NCI-H128 (cell line): ENCODE results near the gene PVALB.

ENCODE experiments used
- DNase-seq: peaks from one replicate; lab custom pipeline; 2025; ENCODE audit not compliant: unreplicated experiment; lab: John Stamatoyannopoulos, UW

The PVALB gene

DNA sequence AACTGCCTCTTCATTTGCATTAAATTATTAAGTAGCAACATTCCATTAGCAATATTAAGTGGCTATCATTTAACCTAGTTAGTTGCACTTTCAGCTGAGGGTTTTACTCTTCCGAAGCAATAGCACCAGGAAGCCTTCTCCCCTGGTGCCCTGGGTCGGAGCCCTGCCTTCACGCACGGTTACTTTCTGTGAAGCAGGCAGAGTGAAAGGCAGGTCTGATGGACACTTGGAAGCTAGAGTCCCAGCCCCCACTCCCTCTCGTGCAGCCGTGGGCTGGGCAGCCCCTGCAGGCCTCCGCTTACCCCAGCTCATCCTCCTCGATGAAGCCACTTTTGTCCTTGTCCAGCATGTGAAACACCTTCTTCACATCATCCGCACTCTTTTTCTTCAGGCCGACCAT lies 2.0 kb downstream of the PVALB start:
- no peak for DNase-seq

DNA sequence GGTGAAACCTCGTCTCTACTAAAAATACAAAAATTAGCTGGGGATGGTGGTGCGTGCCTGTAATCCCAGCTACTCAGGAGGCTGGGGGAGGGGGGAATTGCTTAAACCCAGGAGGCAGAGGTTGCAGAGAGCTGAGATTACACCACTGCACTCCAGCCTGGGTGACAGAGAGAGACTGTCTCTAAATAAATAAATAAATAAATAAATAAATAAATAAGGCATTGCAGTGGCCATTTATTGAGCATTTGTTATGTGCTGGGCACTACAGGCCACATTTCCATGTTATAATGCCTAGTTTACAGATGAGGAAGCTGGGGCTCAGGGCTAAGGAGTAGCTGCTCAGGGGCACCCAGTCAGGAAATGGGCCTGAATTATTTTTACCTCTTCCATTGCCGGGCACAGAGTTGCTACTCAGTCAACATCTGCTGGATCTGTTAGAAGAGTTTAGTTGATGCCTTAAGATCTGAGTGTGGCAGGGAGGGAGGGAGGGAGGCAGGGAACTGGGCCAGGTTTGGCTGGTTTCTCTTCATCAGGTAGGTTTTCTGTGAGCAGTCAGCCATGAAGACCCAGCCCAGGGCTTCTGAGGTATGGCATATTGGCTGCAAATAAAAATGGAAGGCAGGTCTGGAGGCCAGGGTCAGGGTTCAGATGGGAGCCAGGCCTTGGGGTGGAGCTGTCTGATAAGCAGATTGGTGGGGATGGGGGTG lies 5.6 kb downstream of the PVALB start:
- no peak for DNase-seq

DNA sequence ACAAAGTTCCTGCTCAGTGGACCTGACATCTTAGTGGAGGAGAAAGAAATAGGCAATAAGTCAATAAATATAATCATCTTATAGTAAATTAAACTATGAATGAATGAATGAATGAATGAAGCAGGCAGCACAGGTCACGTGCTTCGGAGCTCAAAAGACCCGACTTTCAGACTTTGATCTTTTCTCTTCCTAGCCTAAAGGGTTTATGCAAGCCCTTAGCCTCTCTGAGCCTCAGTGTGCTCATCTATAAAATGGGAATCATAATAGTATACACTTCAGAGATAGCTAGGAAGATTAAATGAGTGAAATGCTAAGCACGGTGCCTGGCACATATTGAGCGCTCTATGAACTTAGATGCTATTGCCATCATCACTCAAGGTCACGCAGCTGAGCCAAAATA lies 7.5 kb downstream of the PVALB start:
- no peak for DNase-seq

DNA sequence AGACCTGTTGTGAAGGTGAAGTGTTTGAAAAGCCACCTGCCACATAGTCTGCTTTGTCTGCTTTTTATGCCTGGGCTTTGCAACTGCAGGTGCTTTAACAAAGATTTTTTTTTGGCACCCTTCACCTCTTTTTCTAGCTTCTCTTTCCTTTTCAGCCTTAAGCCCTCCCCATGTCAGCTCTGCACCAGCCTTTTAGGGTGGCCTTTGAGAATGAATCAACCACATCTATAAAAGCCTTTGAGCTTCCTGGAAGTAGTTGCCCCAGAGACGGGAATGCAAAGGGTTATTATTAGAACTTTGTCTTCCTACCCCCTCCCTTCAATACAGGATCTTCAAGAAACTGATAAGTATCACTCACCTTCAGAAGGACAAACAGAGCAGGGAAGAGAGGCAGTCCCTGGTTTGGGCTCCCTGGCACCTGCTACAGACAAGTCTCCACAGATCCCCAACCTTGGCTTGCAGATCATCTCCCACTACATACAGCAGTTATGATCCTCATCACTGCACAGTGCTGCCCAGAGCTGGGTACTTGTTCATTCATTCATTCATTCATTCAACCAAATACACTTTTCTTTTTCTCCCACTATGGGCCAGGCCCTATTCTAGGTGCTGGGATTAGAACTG lies 8.0 kb downstream of the PVALB start:
- peak; percentile 34 for DNase-seq

DNA sequence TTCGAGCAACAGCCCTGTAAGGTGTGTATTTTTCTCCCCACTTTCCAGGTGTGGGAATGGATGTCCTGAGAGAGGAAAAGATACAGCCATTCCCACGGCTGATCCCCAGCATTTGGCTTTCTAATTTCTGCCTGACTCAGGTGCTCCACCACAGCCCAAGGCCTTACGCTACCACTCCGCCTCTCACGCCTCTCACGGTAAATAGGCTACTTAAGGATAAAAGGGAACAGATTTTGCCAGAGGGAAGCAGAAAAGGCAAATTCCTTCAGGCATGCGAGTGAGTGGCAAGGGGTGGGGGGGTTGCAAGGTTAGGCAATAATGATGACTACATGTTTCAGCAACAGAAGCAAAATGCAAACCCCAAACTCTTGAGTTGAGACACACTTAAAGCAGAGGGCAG lies 9.2 kb downstream of the PVALB start:
- DNase-seq = no peak

DNA sequence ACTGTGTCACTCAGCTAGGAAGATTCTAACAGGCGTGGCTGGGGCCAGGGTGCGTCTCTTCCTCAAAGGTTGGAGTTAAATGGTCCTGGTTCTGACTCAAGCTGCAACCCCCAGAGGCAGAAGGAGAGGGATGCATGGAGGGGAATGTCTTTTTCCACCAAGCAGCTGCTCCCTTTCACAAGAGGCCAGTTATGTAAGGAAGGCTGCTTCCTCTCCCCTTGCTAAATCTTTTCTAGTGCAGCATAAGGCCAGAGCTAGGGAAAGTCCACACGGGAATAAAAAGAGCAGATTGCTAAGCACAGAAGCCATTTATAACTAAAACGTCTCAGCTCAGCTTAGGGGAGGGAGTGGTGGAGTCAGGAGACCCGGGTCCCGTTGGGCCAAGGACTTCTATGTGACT lies 10.0 kb downstream of the PVALB start:
- no peak for DNase-seq

GRCh38 chr22:36803358-36803757 lies 13.5 kb downstream of the PVALB start:
- no peak for DNase-seq

DNA sequence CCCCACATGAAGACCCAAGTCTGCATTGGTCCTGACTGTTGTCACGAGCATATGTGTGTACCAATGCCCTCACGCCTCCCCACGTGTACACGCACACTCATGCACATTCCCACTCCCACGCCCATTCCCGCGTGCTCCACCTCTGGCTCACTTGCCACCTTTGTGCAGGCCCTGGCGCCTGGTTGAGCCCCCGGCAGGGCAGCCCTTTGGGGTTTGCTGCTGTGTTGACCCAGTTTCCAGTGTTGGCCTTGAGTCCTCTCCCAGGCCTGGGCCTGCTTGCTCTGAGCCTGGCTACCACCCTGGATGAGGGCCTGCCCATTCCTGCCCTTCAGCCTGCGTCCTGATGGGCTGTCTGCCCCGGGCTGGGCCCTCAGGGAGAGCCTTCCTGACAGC lies 18.2 kb downstream of the PVALB start:
- no peak for DNase-seq

GRCh38 chr22:36797911-36798673 lies 18.7 kb downstream of the PVALB start:
- no peak for DNase-seq

- no peak for DNase-seq
Observed at GRCh38 chr22:36797374-36797773, 19.5 kb downstream of the PVALB start.

DNA sequence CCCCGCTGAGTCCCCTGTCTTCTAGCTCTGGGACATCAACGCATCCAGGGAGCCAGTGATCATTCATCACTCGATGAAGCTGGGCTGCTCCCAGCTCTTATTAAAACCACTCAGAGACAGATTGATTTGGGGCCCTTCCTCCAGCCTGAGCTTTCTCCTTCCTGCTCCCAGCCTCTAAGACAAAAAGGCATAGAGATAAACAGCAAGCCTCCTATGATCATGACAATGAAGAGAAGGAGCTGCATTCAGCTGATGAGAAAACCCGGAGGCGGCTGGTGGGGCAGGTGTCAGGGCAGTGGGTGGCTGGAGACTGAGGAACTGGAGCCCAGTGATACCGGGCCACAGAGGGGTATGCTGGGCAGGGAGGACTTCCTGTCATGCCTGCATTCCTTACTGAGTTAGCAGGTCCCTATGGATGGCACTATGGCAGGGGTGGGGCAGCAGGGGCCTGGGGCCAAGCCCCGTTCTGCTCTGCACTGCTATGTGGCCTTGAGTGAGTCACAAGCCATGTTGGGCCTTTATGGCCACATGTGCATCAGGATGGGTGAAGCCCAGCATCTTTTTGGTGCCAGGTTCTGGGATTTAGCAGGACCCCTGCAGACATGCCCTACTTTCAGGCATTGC lies 20.2 kb downstream of the PVALB start:
- DNase-seq = no peak

- no peak for DNase-seq
Observed at GRCh38 chr22:36795633-36796032, 21.2 kb downstream of the PVALB start.

GRCh38 chr22:36790648-36791047 lies 26.2 kb downstream of the PVALB start:
- no peak for DNase-seq

DNA sequence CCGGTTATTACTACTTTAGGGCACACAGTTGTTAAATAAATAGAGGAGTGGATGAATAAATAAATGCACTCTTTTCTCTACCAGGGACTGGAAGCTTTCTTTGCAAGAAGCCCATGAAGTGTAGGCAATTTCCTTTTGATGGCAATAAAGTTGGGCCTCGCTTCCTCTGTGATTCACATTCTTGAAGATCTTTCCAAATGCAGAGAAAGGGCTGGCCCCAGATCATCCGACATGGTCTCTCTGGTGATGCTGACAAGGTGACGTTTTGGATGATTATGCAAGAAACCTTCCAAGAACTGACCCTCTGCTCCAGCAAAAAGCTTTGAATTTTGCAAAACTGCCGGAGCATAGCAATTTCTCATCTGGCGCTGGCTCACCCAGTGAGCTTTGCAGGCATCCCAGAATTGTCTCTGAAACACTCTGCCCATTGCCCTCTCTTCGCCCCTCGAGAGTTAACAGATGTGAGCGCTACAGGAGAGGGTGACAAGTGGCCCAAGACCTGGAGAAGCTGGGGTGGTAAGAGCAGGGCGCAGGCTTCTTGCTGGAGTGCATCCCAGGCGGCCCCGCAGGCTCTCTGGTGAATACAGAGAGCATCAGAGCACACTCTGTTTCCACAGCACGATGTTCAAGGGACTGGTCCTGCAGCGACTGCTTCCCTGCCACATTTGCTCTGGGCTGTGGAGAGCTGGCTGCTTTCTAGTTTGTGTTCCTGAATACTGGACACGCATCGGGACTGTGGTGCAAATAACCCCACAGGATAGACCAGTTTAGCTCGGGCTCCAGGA lies 29.4 kb downstream of the PVALB start:
- DNase-seq = no peak

- DNase-seq = no peak
Observed at GRCh38 chr22:36783743-36784142, 33.1 kb downstream of the PVALB start.

GRCh38 chr22:36781656-36782627 lies 34.9 kb downstream of the PVALB start:
- DNase-seq = peak; percentile 47

DNA sequence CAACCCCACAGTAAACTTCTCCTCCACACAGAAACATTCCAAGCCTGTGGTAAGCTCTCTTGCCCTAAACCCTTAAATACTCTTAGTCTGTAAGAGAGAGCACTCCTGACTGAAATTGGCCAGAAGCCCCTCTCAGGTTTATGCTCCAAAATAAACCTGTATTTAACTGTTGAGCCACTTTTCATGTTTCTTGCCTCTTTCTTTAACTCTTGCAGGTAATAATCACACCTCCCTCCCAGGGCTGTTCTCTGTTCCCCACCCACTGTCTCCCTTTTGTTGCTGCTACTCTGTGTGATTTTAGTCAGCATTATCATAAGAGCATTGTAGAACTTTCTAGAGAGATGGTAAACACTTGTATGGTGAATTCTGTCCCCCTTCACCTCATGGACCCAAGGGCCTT lies 38.8 kb downstream of the PVALB start:
- DNase-seq = no peak

GRCh38 chr22:36776722-36777121 lies 40.1 kb downstream of the PVALB start:
- no peak for DNase-seq

GRCh38 chr22:36775964-36776669 lies 40.7 kb downstream of the PVALB start, which contains the start of gene IFT27:
Gene IFT27, minus strand, starts transcription at chr22:36776119. Its CDS starts 412 bp downstream, at chr22:36775707.
- peak; percentile 97 for DNase-seq
